SIG-M5 treated with dmso at 0.1 percent for 504 hours (cell line): ENCODE measurements around the gene ZC3H4.
"Not testable (repeated sequence)": the region's sequence is repeated elsewhere in the genome, so short reads cannot be mapped to it uniquely, and the experiment has no call there.

Experiments
- DNase-seq: peaks from one replicate; lab custom pipeline; 2025; ENCODE audit not compliant: unreplicated experiment; lab: John Stamatoyannopoulos, UW

The ZC3H4 gene

DNA sequence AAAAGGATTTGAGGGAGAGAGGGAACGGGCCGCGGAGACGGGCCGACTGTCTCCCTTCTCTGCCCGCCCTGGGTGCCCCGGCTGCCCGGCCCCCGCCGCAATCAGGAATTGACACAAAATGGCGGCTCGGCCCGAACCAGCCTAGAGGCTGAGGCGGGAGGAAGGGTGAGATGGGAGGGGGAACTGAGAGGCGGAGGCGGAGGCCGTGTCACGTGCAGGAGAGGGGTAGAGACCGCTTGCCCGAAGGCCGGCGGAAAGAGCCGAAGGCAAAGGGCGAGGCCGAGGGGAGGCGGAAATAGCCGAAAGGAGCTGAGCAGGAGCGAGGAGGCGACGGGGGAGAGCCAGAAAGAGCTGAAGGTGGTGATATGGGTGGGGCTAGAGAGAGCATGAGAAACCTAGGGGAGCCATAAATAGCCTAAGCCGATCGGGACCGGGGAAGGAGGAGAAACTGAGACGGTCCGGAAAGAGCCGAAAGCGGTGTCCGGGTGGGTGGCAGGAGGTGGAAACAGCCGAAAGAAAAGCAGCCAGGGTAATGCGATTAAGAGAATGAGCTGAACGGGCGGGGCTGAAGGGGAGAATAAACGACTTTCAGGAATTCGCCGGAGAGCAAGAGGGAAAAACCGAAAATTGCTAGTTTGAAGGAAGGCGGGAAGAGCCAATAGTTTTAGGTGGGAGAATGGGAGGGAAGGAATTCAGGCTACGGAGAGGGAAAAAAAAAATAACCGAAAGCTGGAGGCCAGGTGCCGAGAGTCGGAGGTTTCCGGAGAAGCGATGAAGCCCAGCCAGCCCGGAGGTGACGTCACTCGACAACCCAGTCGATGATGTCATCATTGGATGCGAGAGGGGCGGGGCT is at the start of gene ZC3H4:
TSS of gene ZC3H4 (minus strand) at position 780 of the 853 bp plus-strand sequence. CDS start 1,192 bp downstream, outside the sequence.
- DNase-seq = peak; percentile 99

DNA sequence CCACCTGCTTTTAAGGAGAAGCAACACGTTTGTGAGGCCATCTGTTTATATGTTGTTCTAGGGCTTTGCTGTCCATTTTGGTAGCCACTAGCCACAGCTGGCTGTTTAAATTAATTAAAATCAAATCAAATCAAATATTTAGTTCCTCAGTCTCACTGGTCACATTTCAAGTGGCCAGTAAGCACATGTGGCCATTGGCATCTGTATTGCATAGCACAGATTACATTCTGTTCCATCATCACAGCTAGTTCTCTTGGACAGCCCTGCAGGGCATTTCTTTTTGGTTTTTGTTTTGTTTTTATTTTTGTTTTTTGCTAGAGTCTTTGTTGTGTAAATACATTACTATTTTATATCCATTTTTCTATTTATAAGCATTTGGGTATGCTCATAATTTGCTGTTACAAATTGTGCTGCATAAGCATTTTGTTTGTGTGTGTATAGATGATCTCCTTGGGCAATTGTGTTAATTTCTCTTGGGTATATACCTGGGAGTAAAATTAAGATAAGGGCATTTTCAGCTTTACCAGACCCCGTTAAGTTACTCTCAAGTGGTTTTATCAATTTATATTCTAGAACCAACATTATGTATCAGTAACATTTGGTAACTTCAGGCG is 48.4 kb upstream of the ZC3H4 start:
- no peak for DNase-seq

- no peak for DNase-seq
Observed at GRCh38 chr19:47158879-47159503, 45.4 kb upstream of the ZC3H4 start.

GRCh38 chr19:47158367-47158791 is 44.8 kb upstream of the ZC3H4 start:
- no peak for DNase-seq

- peak; percentile 18 for DNase-seq
Observed at GRCh38 chr19:47157431-47158321, 44.1 kb upstream of the ZC3H4 start.

DNA sequence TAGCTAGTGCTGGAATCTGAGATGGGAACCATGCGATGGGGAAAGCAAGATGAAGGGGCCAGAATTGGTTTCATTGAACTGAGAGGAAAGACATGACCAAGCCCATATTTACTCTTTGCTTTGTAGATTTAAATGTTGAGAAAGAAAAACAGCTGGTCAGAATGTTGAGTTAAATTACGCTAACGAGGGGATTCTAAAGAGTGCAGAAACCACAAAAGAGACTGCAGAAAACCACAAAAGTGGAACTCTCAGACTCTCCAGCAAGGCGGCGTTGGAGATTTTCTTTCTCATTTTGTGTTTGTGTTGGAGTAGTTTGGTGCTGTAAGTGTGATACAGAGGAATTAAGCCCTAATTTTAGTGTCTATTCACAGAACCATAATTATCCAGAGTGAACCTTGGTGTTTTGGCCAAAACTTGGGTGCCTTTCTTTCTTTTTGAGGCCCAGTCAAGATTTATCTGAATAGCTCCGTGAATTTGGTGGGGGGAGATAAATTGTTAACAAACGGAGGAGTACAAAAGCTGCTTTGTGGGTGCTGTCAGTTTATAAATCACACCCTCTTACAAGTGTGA is 43.4 kb upstream of the ZC3H4 start:
- peak; percentile 80 for DNase-seq

- no peak for DNase-seq
Observed at GRCh38 chr19:47155148-47155547, 41.6 kb upstream of the ZC3H4 start.

GRCh38 chr19:47153266-47153665 is 39.7 kb upstream of the ZC3H4 start:
- no peak for DNase-seq

DNA sequence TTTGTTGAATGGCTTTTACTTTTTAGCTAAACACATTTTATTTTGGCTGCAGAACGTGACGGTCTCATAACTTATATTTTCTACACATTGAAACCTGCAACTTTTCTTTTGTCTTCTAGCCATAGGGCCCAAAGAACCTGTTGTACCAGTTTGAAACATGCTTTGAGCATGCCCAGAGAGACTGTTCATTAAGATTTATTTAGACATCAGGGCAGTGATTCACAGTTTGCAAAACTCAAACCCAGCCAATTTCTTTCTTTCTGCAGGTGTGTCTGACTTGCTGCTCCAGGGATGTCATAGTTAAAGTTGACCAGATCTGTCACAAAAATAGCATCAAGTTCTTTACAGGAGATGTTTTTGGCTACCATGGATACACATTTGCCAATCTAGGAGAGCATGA is 39.1 kb upstream of the ZC3H4 start:
- peak; percentile 43 for DNase-seq

DNA sequence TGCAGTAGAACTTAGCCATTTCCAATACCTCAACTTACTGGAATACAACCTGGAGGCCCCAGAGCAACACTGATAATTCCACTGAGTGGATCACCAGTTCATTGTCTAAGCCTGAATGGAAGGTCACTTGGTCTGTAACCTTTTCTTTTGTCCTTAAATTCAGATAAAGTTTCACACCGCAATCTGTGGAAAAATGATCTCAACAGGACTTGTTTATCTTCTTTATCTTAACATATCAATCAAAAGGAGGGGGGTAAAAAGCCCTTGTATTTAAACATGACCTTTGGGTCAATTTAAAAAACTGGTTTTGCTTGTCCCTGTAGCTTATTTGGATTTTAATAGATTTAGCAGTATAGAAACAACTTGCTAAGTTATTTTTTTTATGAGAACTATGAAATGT is 38.6 kb upstream of the ZC3H4 start:
- DNase-seq = peak; percentile 21

DNA sequence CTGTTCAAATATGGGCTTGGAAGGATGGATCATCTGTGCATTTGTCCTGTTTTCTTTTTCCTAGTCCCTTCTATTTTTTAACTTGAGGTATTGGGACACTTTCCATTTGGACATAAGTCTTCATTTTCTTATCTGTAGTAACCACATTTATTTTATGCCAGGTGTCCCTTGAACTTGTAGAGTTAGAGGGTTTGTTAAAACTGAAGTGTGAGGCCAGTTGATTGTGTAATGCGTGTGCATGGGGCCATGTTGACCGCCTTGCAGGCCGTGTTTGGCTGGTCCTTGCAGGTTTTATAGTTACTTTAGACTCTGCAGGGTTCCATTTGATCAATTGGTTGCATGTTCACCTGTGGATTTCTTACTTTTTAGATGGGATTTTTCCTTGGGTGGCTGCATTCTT is 38.1 kb upstream of the ZC3H4 start:
- DNase-seq = no peak

- DNase-seq = no peak
Observed at GRCh38 chr19:47146920-47147319, 33.3 kb upstream of the ZC3H4 start.

DNA sequence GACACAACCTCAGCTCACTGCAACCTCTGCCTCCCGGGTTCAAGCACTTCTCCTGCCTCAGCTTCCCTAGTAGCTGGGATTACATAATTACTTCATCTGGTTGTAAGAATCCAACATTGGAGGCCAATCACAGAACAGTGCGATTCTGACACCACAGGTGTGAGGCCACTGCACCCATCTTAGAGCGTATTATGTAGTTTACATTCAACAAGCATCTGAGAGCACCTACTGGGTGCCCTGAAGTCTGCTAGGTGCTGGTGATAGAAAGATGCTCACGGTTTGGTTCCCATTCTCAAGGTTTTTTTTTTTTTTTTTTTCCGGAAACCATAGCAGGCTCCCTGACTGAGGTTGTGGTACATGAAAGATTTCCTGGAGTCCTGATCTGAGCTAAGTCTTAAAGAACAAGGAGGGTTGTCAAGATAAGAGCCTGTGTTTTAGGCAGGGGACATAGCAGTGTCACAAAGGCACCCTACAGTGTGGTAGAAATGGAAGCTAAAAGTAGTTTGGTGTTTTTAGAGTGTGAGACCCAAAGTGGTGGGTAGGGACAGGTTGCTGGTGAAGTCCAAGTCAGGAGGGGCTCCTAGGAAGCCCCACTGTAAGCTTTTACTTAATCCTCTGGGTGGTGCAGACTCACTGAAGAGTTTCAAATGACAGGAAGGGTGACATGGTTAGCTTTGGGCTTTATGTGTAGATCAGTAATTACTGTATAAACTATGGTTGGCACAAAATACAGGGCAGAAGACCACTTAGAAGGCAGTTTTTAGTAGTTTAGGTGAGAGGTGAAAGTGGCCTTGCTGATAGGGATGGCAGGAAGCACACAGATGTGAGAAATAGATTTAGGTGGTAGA is 32.3 kb upstream of the ZC3H4 start:
- DNase-seq = no peak

DNA sequence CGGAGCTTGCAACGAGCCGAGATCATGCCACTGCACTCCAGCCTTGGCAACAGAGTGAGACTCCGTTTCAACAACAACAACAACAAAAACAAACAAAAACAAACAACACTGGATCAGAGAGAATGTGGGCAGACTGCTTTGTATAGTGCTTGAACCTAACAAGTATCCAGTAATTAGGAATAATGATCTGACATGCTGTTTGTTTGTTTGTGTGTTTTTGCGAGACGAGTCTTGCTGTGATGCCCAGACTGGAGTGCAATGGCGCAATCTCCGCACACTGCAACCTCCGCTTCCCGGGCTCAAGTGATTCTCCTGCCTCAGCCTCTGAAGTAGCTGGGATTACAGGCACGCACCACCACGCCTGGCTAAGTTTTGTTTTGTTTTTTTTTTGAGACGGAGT is 31.1 kb upstream of the ZC3H4 start:
- no peak for DNase-seq

GRCh38 chr19:47143322-47144073 is 29.9 kb upstream of the ZC3H4 start:
- no peak for DNase-seq

- no peak for DNase-seq
Observed at GRCh38 chr19:47142779-47143178, 29.2 kb upstream of the ZC3H4 start.

DNA sequence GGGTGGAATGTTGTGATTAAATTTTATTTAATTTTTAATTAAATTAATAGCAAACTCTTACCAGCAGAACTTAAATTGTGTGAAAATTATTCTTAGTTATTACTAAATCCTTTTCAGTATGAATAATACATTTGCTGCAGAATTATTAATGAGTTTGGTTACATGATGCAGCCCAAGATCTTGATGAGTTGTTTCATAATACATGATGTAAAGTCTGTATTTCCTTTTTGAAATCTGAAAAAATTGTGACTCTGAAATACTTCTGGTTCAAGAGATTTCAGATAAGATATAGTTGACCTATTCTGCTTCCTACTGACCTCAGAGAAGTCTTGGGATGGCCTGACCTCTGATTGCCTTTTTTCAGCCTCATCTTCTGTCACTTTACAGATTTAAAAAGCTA is 28.1 kb upstream of the ZC3H4 start:
- DNase-seq = no peak

DNA sequence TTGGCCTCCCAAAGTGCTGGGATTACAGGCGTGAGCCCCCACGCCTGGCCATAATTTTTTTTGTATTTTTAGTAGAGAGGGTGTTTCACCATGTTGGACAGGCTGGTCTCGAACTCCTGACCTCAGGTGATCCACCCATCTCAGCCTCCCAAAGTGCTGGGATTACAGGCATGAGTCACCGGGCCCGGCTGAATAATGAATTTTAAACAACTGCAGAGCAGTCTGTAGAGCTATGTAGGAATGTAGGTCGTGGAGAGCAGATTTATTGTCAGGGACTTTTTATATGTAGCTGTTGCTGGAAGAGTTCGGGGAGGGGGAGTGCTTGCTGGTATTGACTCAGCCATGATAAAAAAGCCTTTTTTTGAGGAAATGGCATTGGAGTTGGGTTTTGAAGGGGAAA is 27.7 kb upstream of the ZC3H4 start:
- not testable (repeated sequence) for DNase-seq

- no peak for DNase-seq
Observed at GRCh38 chr19:47135156-47135555, 21.6 kb upstream of the ZC3H4 start.
